Measurements from ENCODE around the gene MATN4.

MATN4 gene

DNA sequence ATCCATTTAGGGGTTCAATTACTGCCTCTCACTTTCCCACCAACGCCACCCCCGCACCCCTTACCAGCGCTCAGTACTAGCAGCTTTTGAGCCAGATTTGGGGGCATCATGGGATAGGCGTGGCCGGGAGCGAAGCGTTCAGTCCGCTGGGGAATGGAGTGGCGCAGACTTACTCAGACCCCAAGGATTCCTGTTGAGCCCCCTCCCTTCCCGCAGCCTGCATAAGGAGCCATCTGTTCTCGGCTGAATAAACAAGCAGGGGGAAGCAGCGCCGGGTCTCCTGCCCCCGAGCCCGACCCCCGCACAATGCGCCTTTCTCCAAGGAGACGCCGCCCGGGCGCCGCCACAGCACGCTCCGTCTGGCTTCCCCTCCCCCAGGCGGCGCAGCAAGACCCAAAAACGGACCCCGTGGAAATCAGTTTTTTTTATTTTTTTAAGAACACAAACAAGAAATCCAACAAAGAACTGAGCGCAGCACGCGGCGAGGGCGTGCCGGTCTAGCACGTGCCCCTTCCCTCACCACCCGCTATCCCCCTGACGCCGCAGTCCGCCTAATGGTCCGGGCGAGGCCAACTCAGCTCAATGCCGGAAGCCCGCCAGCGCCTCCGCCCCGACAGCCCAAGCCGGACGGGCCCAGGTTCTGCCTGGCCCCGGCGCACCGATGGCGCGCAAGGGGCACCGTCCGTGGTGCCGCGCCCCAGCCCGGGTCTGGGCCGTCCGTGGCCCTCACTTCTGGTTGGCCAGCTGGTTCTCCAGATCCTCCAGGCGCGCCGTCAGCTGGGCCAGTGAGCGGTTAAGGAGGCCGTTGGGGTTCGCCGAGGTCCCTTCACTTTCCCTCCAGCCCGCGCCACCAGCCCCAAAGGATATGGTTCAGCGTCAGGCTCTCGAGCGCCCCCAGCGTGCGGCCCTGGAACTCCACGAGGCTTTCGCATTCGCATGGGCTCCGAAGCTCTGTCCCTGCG is 14.8 kb downstream of the MATN4 start:
- ChIA-PET CTCF (interaction anchor here (0.6 to 8.9 kb wide), 85 partner anchors 7 to 546 kb away, joined by 3 to 183 read pairs (median 5); partner anchors contain the start of genes PIGT, RBPJL, STK4 and TOMM34), POLR2A (interaction anchor here (0.6 kb wide), 1 partner anchor 254 kb away, joined by 3 read pairs; no protein-coding TSS in a partner anchor)
- TF ChIP-seq, protein P1, sequence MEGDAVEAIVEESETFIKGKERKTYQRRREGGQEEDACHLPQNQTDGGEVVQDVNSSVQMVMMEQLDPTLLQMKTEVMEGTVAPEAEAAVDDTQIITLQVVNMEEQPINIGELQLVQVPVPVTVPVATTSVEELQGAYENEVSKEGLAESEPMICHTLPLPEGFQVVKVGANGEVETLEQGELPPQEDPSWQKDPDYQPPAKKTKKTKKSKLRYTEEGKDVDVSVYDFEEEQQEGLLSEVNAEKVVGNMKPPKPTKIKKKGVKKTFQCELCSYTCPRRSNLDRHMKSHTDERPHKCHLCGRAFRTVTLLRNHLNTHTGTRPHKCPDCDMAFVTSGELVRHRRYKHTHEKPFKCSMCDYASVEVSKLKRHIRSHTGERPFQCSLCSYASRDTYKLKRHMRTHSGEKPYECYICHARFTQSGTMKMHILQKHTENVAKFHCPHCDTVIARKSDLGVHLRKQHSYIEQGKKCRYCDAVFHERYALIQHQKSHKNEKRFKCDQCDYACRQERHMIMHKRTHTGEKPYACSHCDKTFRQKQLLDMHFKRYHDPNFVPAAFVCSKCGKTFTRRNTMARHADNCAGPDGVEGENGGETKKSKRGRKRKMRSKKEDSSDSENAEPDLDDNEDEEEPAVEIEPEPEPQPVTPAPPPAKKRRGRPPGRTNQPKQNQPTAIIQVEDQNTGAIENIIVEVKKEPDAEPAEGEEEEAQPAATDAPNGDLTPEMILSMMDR (IDR thresholded peaks at IDR 0.05; ENCODE audit: insufficient read depth, low read length, missing control alignments) = peak; percentile 98
- no peak for DNase-seq (ENCODE audit: low read depth, low spot score)
- H3K4me3 ChIP-seq (ENCODE audit: low read depth, low read length) = peak overlapping the region; percentile 61

DNA sequence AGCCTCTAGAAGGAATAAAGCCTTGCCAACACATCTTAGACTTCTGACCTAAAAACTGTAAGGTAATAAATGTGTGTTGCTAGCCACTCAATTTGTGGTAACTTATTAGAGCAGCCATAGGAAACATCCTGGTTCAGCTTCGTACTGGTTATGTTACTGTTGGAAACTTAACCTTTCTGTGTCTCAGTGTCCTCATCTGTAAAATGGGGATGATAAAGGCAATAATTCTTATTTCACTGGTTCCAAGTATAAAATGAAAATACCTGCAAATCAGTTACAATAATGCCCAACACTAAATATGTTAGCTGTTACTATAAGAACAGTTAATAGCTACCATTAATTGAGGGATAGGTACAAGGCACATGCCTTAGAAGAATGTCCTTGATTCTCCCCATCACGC is 15.8 kb downstream of the MATN4 start:
- no peak overlapping the region for H3K4me3 ChIP-seq (ENCODE audit: low read depth, low read length)
- POLR2A ChIA-PET = no interaction called here
- TF ChIP-seq, protein P1 (IDR thresholded peaks at IDR 0.05; ENCODE audit: insufficient read depth, low read length, missing control alignments) = no peak
- no peak for DNase-seq (ENCODE audit: low read depth, low spot score)
- CTCF ChIA-PET = interaction anchor here (0.9 to 8.9 kb wide), 43 partner anchors 9 to 545 kb away, joined by 3 to 183 read pairs (median 7); partner anchors contain the start of genes MATN4, PIGT, RBPJL and STK4

DNA sequence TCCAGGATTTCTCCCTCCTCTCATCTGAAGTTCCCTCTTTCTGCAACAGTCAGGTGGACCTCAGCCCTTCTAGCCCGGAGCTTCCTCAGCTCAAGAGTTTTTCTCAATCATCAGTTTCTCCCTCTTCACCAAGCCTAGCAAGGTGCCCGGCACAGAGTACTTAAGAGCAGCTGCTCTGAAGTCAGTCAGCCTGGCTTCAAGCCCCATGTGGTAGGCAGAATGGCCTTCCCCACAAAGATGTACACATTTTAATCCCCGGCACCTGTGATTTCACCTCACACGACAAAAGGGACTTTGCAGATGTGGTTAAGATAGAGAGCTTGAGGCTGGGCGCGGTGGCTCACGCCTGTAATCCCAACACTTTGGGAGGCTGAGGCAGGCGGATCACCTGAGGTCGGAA is 16.6 kb downstream of the MATN4 start:
- ChIA-PET POLR2A (no interaction called here), CTCF (interaction anchor here (0.8 to 8.9 kb wide), 50 partner anchors 7 to 545 kb away, joined by 3 to 183 read pairs (median 6); partner anchors contain the start of genes KCNS1, MATN4, PIGT and RBPJL)
- TF ChIP-seq, protein P1 (IDR thresholded peaks at IDR 0.05; ENCODE audit: insufficient read depth, low read length, missing control alignments) = no peak
- DNase-seq (ENCODE audit: low read depth, low spot score) = no peak
- no peak overlapping the region for H3K4me3 ChIP-seq (ENCODE audit: low read depth, low read length)

DNA sequence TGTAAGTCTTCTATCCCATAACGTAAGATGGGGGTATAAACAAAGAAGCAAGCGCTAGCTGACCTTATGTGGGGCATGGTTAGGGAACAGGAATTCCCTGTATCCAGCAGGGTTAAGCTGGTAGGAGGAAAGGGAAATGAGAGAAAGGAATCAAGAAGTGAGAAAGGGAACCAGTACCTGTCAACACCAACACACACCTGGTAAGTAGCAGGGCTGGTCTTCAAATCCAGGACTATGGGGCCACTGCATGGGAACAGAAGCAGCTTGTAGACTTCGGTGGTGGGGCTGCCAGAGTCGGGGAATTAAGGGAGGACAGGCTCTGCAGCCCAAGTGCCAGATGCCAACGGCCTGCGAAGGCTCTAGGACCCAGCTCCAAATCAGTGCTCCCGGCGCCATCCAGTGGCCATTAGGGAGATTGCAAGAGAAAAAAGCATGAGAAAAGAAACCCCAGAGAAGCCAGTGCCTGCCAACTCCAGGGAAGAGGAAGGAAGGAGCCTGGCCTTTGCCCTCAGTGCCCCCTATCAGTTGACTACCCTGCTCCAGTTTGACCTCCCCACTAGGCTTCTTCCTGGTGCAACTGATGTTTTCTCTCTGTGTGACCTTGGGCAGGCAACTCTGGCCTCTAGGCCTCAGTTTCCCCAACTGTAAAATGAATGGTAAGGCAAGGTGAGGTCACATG is 17.3 kb downstream of the MATN4 start:
- TF ChIP-seq, protein P1 (IDR thresholded peaks at IDR 0.05; ENCODE audit: insufficient read depth, low read length, missing control alignments) = peak; percentile 82
- POLR2A ChIA-PET = no interaction called here
- no peak for DNase-seq (ENCODE audit: low read depth, low spot score)
- H3K4me3 ChIP-seq (ENCODE audit: low read depth, low read length) = no peak overlapping the region
- CTCF ChIA-PET = interaction anchor here (0.7 to 8.9 kb wide), 57 partner anchors 8 to 544 kb away, joined by 3 to 183 read pairs (median 5); partner anchors contain the start of genes KCNS1, MATN4, PIGT and RBPJL

DNA sequence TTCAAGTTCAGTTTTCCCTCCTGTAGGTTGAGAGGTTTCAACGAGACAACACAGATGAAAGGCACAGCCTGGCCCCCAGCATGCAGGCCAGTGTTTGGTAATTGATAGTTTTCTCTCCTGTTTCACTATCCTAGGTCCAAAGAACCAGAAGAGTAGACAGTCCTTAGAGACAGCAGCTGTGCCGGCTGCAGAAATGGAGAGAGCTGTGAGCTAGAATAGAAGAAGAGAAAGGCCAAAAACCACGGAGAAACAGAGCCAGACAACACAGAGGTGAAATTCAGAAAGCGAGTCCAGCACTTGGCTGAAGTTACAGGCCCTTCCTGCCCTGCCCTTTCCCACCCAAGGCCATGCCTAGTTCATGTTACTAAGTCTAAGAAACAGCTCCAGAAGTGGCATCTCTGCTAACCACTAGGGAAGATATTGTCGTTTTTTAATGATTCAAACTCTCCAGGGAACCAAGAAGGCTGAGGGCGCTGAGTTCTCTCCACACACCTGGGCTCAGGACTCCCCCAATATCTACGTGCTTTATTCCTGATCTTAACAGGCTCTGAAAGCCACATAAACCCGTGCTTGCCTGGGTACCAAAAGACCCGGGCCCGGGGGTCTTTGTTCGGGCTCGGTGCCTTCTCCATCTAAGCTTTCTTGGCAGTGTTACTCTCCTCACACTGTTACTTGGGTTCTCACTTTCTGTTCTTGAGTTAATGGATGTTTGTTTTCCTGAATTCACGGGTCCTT is 18.0 kb downstream of the MATN4 start:
- TF ChIP-seq, protein P1 (IDR thresholded peaks at IDR 0.05; ENCODE audit: insufficient read depth, low read length, missing control alignments) = no peak
- CTCF ChIA-PET = interaction anchor here (0.7 to 8.9 kb wide), 44 partner anchors 9 to 543 kb away, joined by 3 to 183 read pairs (median 6); partner anchors contain the start of genes KCNS1, STK4, TOMM34 and WFDC5
- no peak for DNase-seq (ENCODE audit: low read depth, low spot score)
- POLR2A ChIA-PET = no interaction called here
- H3K4me3 ChIP-seq (ENCODE audit: low read depth, low read length) = no peak overlapping the region

Data from AG04449 (cell line).